CD4-positive, alpha-beta T cell treated with Interleukin-6 for 4 hours (primary cell): ENCODE data around the gene HOXB5.

Source experiments
- DNase-seq: peaks from one replicate; pipeline ENCODE4 v3.0.0-alpha.2; 2020; ENCODE audit warnings: mixed read lengths

Gene HOXB5

DNA sequence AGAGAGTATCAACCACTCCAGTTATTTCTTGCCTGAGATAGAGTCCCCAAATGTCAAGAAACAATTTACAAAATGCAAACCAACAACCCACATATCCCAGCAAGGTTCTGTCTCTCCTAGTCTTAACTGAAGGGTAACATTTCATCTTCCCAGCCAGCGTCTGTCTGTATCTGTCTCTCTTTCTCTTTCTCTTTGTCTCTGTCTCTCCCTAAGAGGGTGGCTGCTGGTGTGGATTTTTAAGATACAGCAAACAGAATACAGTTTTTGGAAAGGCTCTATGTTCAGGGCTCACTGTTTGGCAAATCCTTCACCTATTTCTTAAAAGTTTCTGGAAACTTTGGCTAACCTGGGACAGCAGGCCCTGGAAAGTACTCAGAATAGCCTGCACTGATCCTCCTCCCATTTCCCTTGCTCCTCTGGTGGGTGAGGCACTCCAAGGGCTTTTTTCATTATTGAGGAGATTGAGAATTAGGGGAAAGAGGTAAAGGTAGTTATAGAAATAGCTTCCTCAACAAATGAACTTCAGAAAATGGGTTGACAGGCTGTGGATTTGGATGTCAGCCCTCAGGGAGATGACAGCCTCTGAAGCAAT, 21.7 kb downstream of the HOXB5 start:
- DNase-seq: no peak

DNA sequence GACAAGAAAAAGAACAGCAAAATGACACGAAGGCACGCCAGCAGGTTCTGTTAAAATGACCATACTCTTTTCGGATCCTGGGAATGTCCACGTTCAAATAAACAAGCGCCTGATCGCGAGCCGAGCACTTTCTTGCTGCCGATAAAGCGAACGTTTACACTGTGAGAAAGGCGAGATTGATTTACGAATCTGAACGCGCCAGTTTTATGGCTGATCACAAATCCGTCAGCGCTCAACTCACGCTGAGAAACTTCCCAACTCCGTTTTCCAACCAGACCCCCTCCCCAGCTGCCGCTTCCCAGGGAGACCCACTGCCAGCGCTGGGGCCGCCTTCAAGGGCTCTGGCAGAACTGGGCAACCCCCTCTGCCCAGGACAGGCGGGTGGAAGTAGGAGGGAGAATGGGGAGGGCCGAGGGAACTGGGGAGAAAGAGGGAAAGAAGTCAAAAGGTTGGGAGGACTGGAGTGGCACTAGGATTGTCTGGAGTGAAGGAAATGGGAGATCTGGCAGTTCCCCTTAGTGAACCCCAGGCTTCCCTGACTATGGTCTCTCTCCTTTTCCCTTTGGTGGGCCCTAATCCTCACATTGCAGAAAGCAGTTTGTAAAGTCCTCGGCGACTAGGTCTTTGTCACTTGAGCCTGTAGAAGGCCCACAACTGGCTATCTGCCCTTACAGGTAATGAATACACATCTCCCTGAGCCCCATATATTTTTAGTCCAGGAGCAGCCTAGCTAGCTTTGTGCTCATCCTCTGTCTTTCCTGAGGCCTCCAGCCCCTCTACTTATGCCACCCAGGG, 22.4 kb downstream of the HOXB5 start:
- DNase-seq: no peak

DNA sequence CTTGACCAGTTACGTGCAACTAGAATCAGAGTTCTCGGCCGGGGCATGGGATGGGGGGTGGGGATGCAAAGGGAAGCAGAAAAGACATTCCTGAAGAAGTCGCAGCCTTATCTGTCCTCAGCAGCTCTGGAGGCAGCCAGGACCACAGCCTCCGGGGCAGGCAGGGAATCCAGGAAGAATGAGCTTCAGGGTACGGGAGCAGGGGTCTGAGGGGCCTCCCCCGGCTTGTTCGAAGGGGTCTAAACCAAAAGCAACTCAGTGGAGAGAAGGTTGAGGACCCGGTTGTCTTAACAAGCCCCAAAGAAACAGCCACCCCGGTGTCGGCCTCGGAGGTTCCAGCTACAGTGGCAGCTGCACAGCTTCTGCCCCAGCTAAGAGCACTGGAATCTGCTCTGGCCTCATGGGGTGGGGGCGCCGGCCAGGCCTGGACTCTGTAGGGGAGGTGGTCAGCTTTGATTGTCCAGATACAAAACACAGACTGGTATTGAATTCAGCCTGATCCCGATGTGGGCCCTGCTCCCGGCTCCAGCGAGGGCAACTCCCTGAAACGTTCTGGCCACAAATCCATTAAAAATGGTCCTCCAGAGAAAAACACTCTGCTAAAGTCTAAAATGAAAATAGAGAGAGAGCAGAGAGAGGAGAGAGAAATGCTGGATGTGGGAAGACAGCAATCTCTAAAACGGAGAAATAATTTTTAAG, 23.1 kb downstream of the HOXB5 start:
- no peak for DNase-seq

DNA sequence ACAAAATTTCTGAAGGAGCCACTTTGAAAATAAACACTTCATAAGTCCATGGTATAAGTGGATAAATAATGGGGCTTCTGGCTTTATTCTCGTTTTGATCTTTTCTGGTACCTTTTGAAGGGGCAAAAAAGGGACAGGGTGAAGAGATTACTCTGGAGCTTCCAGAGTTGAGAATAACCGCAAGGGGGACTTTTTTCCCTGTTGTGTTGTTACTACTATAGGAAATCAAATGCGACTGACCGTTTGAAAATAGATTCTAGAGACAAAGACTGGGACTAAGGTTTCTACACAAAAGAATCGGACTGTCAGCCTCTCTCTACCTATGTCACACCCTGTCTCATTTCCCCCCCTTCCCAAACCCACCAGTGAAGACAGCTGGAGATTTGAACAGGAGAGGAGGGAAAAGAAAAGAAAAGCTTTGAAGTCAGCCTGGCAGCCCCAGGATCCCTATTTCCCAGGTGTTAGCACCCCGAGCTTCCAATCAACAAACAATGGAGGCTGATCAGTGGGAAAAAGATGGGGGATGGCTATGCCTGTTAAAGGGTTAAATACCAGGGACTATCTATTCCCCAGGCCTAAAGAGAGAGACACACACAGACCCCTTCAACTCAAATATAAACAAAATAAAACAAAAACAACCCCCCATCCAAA, 23.8 kb downstream of the HOXB5 start:
- DNase-seq: no peak

DNA sequence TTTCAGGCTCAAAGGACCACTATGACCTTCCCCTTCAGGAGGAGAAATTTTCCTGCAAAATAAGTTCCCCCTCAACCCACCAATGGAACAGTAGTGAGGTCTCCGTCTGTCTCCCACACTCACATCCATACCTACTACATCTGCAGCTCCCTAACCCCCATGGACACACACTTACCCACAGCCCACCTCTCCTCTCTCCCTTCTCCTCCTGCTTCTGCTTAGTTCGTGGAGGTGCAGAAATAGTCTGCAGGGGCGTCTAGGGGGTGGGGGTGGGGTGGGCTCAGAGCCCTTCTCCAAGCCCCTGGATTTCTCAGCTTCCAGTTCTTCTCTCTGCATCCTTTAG, 24.4 kb downstream of the HOXB5 start:
- no peak for DNase-seq

DNA sequence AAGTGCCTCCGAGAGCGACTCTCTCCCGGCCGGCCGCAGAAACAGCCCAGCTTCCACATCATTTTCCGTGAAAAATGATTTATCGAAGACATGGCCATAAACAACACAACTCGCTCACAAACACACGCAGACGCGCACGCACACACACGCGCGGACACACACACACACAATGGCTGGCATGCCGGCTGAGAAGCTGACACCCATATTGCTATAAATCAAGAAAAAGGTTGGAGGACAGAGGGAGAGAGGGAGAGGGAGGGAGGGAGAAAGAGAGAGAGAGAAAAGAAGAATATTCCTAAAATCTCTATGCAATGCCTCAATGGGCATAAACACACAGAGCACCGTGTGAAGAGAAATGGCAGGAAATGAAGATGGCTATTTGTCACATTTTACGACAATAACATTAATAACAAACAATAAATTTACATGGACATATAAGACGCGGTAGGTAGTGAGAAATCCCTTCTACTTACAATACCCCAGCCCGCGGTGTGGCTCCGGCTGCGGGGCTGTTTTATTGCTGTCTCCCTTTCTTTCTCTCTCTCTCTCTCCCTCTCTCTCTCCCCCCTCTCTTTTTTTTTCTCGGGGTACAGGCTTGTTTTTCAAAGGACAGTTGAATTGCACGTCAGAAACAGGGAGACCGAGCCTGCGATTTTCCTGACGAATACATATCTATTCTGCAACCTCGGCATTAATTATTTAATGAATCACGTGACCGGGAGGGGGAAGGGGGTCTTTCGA, 24.9 kb downstream of the HOXB5 start:
- DNase-seq: no peak

DNA sequence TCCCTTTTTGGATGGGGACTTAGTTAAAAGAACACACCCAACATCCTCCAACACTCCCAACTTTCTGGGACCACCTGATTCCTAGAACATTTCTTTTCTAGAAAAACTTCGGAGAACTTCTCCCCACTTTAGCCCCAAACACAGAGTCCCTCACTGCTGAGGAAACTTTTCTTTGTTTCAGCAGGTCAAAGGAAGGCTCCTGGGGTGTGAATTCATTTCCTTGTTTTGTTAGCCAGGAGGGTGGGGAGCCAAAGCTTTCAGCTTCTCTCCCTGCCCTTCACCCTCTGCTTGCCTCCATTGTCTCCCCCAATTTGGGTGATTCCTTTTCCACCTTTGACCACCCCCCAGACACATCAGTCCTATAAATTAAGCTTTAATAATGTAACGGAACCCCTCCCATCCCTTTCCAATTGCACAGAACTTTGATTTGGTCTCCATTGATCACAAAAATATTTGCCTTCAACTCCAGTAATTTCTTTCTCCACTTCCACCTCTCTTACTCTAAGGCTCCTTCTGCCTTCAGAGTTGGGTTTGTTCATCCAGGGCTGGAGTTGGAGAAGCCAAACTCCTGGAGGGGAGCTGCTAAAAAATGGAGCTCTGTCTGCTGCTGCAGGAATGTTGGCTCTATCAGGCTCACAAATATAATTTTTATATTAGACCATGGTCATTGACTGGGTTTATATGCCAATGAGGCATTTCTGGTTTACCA, 25.8 kb downstream of the HOXB5 start:
- no peak for DNase-seq

DNA sequence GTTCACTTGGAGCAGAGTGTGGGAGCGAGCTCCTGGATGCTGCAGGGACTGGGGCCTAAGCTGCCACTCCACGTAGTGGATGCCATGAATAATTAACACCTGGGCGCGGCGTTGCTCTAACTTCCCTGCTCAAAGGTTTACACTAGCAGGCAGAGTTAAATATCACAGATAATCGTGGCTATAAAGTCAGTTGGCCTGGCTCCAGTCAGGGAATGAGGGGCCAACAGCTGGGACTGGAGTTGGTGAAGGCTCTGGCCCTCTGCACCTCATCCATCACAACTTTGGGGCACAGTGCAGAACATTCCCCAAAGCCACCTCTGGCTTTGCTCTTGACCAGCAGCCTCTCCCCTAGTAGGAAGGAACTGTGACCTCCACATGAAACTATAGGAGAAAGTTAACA, 26.4 kb downstream of the HOXB5 start:
- DNase-seq: no peak

DNA sequence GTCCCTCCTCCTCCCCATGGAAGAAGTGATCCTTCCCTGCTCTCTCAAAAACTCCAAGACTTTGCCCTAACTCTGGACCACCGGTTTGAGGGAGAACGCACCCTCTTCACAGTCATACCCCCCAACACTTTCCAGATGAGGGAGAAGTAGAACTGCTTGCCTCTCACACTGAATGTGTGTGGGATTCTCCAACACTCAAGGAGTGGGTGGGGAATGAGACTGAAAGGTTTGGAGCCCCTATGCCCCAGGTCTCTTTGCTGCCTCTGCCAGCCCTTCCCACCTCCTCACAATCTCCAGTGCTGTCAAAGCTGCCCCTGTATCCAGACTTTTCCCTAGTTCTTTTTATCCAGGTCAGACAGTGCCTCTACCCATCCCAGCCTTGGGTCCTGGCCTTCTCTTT, 26.9 kb downstream of the HOXB5 start:
- no peak for DNase-seq

DNA sequence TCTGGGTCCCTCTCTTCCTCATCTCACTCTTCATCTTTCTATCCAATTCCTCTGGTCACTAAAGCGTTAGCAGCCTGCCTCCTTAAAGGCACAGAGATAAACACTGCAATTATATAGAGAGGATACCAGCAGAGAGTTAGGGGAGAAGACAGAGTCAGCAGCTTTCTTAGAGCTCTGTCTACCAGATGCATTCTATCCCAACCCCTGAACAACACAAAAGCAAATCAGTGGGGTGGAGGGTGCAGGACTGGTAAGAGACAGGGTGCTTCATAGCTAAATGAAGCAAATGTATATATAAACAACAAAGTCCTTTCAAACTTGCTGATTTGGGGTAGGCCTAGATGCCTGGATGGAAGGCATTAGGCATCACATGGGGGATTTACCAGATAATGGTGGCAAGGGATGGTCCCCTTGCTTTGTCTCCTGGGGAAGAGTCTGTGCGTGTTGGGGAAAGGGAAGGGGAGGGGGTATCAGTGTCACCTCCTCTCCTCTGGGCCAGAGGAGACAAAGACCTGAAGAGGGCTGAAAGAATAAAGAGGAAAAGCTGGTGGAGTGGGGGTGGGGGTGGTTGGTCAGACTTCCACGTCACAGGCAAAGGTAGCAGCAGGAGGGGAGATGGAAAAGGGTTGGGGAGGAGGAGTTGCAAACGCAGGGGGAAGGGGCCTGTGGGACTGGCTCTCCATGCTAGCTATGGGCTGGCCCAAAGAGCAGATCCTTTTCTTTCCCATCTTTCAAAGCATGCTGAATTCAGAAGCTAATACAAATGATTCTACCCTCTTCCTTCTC, 27.5 kb downstream of the HOXB5 start:
- DNase-seq: no peak

DNA sequence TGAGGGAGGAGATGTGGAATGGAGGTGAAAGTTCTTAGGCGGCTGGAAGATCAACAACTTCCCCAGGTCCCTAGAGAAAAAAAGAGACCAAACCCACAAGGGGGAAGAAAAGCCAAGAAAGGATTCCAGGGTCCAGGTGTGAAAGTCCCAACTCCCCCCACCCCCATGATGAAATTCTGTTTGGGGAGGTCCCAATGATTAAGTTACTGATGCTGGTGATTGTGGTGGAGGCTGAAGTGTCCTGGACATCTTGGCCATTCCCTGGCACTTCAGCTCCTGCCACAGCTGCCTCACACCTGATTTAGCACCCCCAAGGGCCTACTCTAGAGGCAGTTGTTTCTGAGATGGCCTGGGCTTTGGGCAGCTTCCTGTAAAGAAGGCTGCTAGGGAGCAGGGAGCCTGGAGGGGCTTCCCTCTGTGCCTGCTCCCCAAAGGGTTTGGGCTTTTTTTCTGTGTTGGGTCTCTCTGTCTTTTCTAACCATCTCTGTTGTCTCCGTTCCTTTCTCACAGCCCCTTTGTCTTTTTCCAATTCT, 28.5 kb downstream of the HOXB5 start:
- no peak for DNase-seq

DNA sequence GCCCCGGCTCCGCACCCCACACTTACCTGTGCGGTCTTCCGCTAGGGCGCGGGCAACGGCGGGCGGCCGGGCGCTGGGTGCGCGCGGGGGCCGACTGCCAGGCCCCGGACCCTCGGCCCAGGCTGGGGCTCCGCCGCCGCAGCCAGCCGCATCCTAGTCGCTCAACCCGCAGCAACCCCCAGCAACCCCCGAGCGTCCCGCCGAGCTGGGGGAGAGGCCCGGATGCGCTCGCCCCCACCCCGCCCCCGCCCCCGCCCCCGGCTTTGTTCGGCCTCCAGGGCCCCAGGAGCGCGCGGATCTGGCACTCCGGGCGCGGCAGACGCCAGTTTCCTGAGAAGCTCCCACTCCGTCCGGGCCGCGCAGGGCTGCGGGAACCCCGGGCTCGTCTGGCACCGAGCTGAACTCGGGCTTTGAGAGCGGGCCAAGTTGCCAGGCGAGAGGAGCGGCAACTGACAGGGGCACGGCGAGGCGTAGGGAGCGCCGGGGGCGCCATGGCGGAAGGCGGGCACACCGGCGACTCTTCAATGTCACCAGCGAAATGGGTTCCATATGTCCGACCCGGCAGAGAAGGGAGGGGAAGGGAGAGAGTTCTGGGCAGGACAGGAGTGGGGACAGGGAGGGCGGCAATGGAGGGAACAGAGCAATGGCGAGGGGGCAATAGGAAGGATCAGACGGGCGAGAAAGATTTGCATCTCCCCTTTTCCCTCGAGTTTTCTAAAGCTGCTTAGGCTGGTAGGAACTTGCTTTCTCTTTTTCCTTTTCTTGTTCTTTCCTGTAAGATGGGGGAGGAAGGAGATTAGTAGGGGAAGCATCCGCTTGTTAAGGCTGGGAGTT, 29.2 kb downstream of the HOXB5 start:
- DNase-seq: no peak

DNA sequence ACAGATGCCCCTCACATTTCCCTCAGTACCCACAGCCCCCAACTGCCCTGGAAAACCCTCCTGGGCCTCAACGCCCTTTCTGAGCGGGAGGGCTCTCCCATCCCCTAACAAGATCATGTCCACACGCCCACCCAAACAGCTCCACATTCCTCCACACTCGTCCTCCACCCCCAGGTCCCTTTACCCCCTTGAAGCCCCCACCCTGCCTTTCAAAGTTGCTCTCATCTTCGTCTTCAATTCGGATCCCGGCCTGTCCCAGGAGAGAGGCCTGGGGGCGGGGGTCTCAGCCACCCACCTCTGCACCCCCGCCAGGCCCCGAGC, 29.8 kb downstream of the HOXB5 start:
- DNase-seq: no peak

DNA sequence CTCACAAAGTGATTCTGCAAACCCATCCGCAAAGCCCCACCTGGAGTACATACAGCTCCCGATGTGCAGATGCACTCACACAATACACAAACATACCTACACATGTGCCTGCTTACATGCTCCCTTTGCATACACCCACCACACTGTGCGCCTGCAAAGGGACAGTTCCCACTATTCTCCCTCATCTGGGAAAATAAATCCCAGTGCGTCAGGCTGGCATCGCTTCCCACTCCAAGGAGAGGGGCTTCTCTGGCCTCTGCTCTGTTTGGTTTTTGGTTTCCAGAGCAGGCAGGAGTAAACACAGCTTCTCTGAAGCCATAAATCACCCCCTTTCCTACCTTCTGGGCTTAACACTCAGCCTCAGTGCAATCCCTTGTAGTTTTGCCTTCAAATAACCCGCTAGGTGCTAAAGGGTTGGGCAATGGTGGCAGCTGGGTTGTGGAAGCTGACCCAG, 30.2 kb downstream of the HOXB5 start:
- no peak for DNase-seq

DNA sequence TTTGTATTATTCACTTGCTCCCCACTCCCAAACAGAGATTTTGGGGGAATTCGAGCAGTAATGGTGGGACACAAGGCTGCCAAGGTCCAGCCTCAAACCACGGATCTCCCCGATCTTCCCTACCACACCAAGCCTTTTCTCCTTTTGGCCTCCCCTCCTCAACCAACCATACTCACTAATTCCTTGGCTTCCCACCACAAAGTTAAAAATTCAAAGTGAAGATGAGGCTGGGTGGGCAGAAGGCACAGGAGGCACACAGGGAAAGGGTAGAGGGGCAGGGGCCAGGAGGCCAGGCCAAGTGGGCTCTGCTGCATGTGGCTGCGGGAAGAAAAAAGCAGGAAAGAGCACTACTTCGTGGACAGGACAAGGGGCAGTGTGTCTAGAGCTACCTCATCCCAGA, 30.6 kb downstream of the HOXB5 start:
- no peak for DNase-seq

DNA sequence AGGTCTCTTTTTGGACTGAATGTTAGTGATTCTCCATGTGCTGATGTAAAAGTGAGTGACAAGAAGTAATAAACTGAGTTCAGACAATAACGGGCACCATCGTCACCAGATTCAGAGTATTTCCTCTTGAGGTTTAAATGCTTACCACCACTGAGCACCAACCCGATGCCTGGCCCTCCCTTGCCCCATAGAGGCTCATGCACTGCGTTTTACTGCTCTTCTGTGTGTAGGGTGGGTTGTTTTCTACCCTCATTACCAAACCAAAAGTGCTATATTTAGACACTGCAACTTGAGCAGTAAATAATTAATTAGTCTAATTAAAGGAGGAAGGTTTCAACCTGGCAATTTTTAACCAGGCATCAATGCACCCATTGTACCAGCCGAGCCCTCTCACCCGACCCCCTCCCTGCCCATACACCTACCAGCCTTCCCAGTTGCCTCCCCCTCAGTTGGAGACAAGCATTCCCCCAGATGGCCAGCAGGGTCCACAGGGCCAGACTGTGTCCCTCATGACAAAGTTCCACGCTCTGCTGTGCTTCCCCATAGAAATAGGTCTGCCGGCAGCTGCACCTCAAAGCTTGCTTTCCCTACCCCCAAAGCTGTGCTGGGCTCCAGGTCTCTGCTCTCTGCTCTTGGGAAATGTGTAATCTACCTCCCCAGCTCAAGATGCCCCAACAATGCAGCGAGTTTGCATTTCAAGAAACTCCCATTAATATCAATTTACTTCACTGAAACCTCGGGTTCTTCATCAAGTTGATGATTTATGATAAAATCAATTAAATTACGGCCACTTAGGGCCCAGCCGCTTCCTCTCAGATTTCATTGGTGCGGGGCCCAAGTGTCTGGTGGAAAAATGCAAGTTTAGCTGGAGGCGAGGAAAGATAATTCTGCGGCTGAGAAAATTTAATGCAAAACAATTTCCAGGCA, 31.4 kb downstream of the HOXB5 start:
- no peak for DNase-seq

DNA sequence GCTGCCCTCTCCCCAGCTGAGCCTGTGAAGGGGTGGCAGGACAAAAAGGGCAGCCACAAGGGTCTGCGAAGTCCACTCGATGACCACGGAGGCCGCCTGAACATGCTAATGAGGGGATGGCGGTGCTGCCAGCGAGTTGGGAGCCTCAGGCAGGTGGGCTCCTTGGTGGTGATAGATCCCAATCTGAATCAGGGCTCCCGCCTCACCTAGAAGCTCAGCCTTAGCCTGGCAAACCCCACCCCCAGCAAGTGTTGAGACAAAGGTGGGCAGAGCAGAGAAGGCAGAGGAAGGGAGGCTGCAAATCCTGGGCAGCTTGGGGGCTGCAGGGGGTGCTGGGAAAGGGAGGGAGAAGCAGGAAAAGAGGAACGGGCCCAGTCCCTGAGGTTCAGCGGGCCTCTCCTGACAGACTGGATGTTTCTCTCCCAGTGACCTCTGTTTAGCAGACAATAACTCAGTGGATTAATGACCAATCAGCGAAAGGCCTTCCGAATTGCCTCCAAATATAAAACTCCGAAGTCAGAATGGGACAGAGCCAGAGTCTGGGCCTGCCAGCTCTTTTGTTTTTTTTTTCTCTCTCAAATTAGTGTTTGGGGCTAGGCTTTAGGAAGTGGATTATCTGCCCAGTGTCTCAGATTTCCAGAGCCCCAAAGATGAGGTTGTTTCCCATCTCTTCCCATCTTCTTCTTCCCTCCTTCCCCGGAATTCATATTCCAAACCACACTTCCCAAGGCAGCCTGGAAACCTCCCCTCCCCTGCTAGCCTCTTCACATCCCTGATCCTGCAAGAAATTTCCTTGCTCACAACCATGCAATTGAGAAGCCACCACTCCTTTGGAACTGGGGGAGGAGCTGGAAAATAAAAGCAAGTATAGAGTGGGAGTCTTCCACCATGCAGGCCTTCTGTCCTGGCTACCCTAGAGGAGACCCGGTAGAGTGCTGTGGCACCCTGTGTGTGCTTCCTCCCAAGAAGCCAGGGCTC, 33.5 kb downstream of the HOXB5 start:
- DNase-seq: no peak
